Measurements from ENCODE around the gene INPP5F. TPM values are rescaled to one million over a fixed set of nuclear protein-coding genes. Genes with fewer than 3 reads are reported as not detected.
A peak's percentile ranks its signal among the peaks of the same experiment; 100 is the strongest.

INPP5F gene
- polyA plus RNA-seq, 1 donor (not counting 4 experiments of a cell fraction or from before 2014, with no cell fraction given) = 21.1 TPM

DNA sequence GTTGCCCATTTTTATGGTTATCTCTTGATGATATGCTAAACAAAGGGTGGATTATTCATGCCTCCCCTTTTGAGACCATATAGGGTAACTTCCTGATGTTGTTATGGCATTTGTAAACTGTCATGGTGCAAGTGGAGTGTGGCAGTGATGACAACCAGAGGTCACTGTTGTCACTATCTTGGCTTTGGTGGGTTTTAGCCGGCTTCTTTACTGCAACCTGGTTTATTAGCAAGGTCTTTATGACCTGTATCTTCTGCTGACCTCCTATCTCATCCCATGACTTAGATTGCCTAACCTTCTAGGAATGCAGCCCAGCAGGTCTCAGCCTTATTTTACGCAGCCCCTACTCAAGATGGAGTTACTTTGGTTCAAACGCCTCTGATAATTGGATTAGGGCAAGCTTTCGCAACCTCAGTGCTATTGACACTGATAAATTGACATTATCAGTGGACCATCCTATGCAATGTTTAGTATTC is 37.8 kb upstream of the INPP5F start:
- H3K4me3 ChIP-seq (ENCODE audit: control insufficient read depth in 2 of 3, extremely low read depth in 1 of 3, insufficient read depth in 2 of 3, low read depth in 1 of 3, low read length in 3 of 3) = peak overlapping the region in 1 of 3 experiments; percentile 63
- no peaks in the 10 kb centered on the region for H4K20me1 ChIP-seq (ENCODE audit: control insufficient read depth, extremely low read depth, insufficient read depth, low read length)
- H2AFZ ChIP-seq (ENCODE audit: control insufficient read depth, low read length) = peak overlapping the region; percentile 6
- no peaks in the 10 kb centered on the region for H3K9me3 ChIP-seq (ENCODE audit: control insufficient read depth, low read depth, low read length)
- dilution Hi-C loops (cut with MboI; ENCODE audit: extremely low pct_ligation_motif_present, low sequenced_read_pairs) = no loop called here
- no peaks in the 10 kb centered on the region for H3K27me3 ChIP-seq (ENCODE audit: control insufficient read depth, extremely low read depth, insufficient read depth, low read length)
- H3K9me1 ChIP-seq (ENCODE audit: control insufficient read depth, extremely low read depth, insufficient read depth, low read length) = no peaks in the 10 kb centered on the region
- FAIRE-seq = no peak
- peak overlapping the region; percentile 89 for H3K4me2 ChIP-seq (ENCODE audit: control insufficient read depth, extremely low read depth, insufficient read depth, low read depth, low read length)
- no peak for TF ChIP-seq EZH2 (IDR thresholded peaks at IDR 0.05; ENCODE audit: low read length)
- TF ChIP-seq, protein P1, sequence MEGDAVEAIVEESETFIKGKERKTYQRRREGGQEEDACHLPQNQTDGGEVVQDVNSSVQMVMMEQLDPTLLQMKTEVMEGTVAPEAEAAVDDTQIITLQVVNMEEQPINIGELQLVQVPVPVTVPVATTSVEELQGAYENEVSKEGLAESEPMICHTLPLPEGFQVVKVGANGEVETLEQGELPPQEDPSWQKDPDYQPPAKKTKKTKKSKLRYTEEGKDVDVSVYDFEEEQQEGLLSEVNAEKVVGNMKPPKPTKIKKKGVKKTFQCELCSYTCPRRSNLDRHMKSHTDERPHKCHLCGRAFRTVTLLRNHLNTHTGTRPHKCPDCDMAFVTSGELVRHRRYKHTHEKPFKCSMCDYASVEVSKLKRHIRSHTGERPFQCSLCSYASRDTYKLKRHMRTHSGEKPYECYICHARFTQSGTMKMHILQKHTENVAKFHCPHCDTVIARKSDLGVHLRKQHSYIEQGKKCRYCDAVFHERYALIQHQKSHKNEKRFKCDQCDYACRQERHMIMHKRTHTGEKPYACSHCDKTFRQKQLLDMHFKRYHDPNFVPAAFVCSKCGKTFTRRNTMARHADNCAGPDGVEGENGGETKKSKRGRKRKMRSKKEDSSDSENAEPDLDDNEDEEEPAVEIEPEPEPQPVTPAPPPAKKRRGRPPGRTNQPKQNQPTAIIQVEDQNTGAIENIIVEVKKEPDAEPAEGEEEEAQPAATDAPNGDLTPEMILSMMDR (optimal IDR thresholded peaks at IDR 0.05 in 1 of 3, IDR thresholded peaks at IDR 0.05 in 1 of 3, conservative IDR thresholded peaks at IDR 0.05 in 1 of 3; ENCODE audit: extremely low read depth in 1 of 3, insufficient read depth in 2 of 3, low read length in 3 of 3) = no peak
- peak overlapping the region; percentile 93 for H3K27ac ChIP-seq (ENCODE audit: control insufficient read depth, insufficient read depth, low read length)
- peaks cover 18% of the 10 kb centered on the region for H3K4me1 ChIP-seq (ENCODE audit: control insufficient read depth, extremely low read depth, insufficient read depth, low read length)
- H3K9ac ChIP-seq (ENCODE audit: control insufficient read depth, extremely low read depth, insufficient read depth, low read length) = peak overlapping the region; percentile 76
- no peaks in the 10 kb centered on the region for H3K36me3 ChIP-seq (ENCODE audit: control insufficient read depth in 2 of 2, extremely low read depth in 1 of 2, insufficient read depth in 2 of 2, low read length in 2 of 2)
- DNase-seq (ENCODE audit: low read depth, low spot score) = no peak
- no peaks in the 10 kb centered on the region for H3K79me2 ChIP-seq (ENCODE audit: control insufficient read depth, insufficient read depth, low read length)

DNA sequence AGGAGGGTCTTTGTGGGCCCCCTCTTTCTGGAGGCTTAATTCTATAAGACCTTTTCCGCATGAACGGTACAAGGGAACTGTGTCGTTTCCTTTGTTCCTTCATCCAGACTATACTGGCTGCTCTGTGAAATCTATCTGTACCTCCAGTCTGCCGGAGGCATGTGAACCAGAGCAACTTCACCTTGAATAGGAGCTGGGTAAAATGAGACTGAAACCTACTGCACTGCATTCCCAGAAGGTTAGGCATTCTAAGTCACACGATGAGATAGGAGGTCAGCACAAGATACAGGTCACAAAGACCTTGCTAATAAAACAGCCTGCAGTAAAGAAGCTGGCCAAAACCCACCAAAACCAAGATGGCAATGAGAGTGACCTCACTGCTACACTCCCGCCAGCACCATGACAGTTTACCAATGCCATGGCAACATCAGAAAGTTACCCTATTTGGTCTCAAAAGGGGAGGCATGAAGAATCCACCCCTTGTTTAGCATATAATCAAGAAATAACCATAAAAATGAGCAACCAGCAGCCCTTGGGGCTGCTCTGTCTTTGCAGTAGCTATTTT is 36.8 kb upstream of the INPP5F start:
- Histone ChIP-seq H3K9ac (ENCODE audit: control insufficient read depth, extremely low read depth, insufficient read depth, low read length) (no peak overlapping the region), H3K79me2 (ENCODE audit: control insufficient read depth, insufficient read depth, low read length) (no peaks in the 10 kb centered on the region), H3K36me3 (ENCODE audit: control insufficient read depth in 2 of 2, extremely low read depth in 1 of 2, insufficient read depth in 2 of 2, low read length in 2 of 2) (no peaks in the 10 kb centered on the region), H3K9me3 (ENCODE audit: control insufficient read depth, low read depth, low read length) (no peaks in the 10 kb centered on the region), H3K27ac (ENCODE audit: control insufficient read depth, insufficient read depth, low read length) (no peak overlapping the region), H2AFZ (ENCODE audit: control insufficient read depth, low read length) (no peak overlapping the region), H3K4me1 (ENCODE audit: control insufficient read depth, extremely low read depth, insufficient read depth, low read length) (peaks cover 17% of the 10 kb centered on the region), H3K9me1 (ENCODE audit: control insufficient read depth, extremely low read depth, insufficient read depth, low read length) (no peaks in the 10 kb centered on the region), H3K4me3 (ENCODE audit: control insufficient read depth in 2 of 3, extremely low read depth in 1 of 3, insufficient read depth in 2 of 3, low read depth in 1 of 3, low read length in 3 of 3) (no peak overlapping the region), H3K4me2 (ENCODE audit: control insufficient read depth, extremely low read depth, insufficient read depth, low read depth, low read length) (no peak overlapping the region), H4K20me1 (ENCODE audit: control insufficient read depth, extremely low read depth, insufficient read depth, low read length) (no peaks in the 10 kb centered on the region), H3K27me3 (ENCODE audit: control insufficient read depth, extremely low read depth, insufficient read depth, low read length) (no peaks in the 10 kb centered on the region)
- dilution Hi-C loops (cut with MboI; ENCODE audit: extremely low pct_ligation_motif_present, low sequenced_read_pairs) = no loop called here
- TF ChIP-seq, protein P1 (optimal IDR thresholded peaks at IDR 0.05 in 1 of 3, IDR thresholded peaks at IDR 0.05 in 1 of 3, conservative IDR thresholded peaks at IDR 0.05 in 1 of 3; ENCODE audit: extremely low read depth in 1 of 3, insufficient read depth in 2 of 3, low read length in 3 of 3) = no peak
- no peak for TF ChIP-seq EZH2 (IDR thresholded peaks at IDR 0.05; ENCODE audit: low read length)
- DNase-seq (ENCODE audit: low read depth, low spot score) = no peak
- FAIRE-seq = no peak
